Nucleus accumbens (tissue), 56 donors: ENCODE data around the gene ANO2.
"Not testable (repeated sequence)": the region's sequence is repeated elsewhere in the genome, so short reads cannot be mapped to it uniquely, and the experiment has no call there.

ENCODE experiments used
- DNase-seq, 56 donors: peaks; one replicate each; lab custom pipeline; 2025; lab: John Stamatoyannopoulos, UW

Gene ANO2

GRCh38 chr12:5900076-5900475 lies 45.0 kb downstream of the ANO2 start:
- no peak for DNase-seq

GRCh38 chr12:5899675-5900074 lies 45.4 kb downstream of the ANO2 start:
- DNase-seq, result no peak

- no peak for DNase-seq
These were observed 46.2 kb downstream of the ANO2 start for GRCh38 chr12:5898874-5899273.

DNA sequence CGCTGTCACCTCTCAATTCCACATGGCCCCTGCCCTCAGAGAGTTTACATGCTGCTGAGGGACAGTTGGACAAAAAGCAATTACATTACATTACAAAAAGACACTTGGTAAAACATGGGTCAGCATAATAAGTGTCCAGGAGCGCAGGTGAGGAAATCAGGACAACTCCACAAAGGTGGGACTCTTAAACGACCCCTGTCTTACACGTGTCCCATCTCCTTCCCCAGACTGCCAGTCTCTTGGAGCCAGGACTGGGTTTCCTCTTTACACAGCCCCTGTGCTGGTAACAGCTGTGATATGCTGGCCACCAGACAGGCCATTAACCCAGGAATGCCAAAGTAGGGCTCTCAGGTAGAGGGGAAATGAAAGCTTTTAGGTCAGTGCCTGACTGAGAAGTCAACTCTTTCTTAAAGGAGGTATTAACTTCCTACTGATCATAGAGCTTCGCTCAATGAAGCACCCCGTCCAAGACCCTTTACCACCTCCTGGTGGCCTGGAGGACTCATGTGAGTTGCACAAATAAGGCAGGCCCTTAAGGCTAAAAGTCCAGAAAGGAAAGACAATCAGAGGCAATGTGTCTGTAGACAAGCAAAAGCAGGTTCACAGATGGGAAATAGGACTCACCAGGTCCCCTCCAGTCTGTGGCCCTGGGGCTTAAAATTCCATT lies 55.5 kb downstream of the ANO2 start:
- no peak for DNase-seq

GRCh38 chr12:5888816-5889315 lies 56.2 kb downstream of the ANO2 start:
- DNase-seq, result no peak

GRCh38 chr12:5887819-5888218 lies 57.2 kb downstream of the ANO2 start:
- DNase-seq, result not testable (repeated sequence)

GRCh38 chr12:5884866-5885265 lies 60.2 kb downstream of the ANO2 start:
- DNase-seq, result no peak

- DNase-seq, result no peak
These were observed 60.8 kb downstream of the ANO2 start for GRCh38 chr12:5884285-5884684.

DNA sequence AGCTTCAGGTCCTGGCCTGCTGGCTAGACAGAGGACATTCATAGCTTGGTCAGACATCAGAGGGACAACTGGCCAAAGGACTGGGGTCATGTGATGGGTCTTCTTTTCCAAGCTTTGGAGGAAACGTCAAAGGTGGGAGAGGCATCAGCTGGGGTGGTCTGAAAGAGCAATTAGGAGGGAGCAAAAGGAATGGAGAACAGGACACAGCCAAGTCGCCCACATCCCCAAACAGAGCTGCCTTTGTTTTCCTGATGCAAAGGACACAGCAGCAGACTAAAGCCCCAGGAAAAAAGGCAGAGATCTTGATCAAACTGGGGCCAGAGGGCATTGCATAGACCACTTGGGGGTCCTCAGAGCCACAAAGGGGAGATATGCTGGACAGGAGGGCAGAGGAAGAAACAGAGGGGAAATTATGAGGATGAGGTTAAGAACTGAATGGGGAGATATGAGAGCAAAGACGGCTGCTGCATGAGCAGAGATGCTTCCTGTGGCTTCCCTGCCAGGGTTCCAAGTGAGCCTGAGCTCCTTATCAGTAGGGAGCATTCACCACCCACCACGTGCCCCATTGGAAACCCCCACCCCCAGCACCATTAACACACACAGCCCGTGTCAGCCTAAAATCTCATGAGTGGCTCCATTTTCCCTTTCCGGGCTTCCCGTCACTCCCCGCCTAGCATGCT lies 62.4 kb downstream of the ANO2 start:
- peak in 2 of 56 donors; percentile 3 to 6 for DNase-seq

DNA sequence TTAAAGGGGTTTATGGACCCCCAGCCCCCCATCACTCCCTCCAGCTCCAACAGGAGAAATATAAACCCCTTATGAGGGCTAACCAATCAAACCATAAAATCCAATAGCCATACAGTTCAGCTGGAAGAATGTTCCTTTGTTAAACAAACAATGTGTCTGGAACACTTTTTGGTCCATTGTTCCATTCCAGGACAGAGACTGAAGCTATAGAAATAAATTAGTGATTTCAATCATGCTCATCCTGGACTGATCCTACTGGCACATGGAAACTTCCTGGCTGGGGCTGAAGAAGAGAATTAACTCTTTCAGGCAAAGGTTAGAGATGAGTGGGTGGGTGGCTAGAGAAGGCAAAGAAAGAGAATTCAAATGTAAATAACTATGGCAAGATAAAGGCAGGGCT lies 63.4 kb downstream of the ANO2 start:
- DNase-seq, result no peak

GRCh38 chr12:5881101-5881606 lies 63.9 kb downstream of the ANO2 start:
- no peak for DNase-seq

DNA sequence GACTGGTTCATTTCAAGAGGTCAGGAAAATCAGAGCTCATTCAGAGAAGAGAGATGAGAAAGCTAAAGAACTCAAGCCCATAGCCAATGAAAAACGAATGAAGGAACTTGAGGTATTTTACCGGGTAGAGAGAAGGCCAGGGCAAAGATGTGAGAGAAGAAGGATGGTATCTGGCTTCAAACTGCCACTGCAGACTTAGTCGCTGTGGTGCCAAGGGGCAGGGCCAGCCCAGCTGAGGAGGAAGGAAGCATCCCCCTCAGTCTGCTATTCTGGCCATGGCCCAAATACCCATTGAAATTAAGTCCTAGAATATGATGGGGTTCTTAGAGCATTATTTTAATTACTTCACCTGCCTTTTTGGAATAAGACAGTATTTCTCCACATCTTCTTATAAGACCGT lies 69.2 kb downstream of the ANO2 start:
- DNase-seq, result no peak

- no peak for DNase-seq
These were observed 70.5 kb downstream of the ANO2 start for GRCh38 chr12:5874514-5874913.

DNA sequence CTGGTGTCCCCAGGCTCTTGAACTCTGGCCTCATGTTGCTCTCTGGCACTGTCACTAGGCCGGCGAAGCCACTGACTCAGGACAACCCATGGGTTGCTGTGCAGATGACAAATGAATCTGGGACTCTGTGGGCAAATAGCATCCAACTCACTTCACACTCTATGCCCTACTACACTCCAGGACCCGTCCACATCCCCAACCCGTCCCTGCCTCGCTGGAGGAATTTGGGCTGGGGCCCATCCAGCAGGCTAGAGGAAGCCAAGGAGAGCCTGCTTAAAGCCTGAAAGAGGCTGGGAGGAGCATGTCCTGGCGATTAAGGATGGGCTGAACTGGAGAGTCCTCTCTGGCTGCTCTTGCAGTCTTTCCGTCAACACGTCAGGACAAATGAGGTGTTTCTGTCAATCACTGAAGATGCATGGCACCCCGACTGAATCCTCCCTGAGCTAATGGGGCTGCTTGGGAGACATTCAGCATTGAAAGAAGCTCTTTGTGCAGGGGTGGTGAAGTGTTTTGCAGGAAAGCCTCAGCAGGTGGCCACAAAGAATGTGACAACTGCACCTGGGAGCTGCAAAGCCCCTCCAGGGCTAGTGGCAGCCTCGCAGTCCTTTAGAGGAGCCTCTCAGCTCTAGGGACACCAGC lies 71.7 kb downstream of the ANO2 start:
- no peak for DNase-seq

DNA sequence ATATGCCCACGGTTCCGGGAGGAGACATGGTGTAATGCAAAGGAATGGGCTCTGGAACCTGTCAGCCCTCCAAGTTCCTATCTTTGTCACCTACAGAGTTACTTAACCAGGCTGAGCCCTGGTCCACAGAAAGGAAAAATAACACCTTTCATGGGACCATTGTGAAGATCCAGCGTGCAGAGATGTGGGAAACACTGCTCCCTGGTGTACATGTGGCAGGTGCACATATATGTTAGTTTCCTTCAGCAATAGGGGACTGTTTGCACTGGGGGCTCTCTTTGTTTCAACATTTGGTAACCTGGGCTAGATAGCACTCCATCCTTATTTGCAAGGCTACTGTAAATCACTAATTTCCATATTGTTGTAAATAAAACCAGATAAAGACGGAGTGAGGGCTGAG lies 72.3 kb downstream of the ANO2 start:
- DNase-seq, result no peak

- DNase-seq, result no peak
These were observed 73.3 kb downstream of the ANO2 start for GRCh38 chr12:5871741-5872140.

- DNase-seq, result no peak
These were observed 74.9 kb downstream of the ANO2 start for GRCh38 chr12:5870183-5870582.

DNA sequence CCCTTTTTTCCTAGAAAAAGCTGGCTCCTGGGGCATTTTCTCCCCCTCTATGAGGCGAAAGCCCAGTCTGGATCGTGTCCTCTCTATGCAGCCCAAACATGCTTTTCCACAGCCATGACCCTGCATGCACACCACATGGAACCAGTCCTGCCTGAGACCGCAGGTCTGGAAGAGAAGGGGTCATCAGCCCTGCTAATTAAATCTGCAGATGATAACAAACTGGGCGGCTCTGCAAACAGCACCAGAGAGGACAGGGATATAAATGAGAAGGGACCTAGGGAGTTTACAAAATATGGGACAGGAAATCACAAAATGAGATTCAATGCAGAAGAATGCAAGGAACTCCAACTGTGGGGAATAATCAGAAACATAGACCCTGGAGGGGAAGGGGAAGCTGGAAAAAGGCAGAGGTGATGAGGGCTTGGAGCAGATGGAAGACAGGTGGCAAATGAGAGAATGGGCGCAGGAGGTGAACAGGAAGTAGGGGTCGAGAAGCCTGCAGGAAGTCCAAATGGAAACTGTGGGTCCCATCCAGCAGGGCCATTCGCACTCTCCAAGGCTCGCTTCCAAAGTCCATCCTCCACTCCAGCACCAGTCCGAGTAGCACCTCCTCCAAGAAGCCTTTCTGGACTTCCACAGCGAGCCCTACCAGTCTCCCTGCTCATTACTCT lies 76.3 kb downstream of the ANO2 start:
- DNase-seq, result no peak

GRCh38 chr12:5865397-5865796 lies 79.7 kb downstream of the ANO2 start:
- DNase-seq, result no peak

GRCh38 chr12:5864972-5865371 lies 80.1 kb downstream of the ANO2 start:
- no peak for DNase-seq

- DNase-seq, result no peak
These were observed 80.8 kb downstream of the ANO2 start for GRCh38 chr12:5864301-5864700.
